Measurements from ENCODE around the gene RNF32. TPM values are rescaled to one million over a fixed set of nuclear protein-coding genes. Genes with fewer than 3 reads are reported as not detected.

Gene RNF32
- total and polyA plus RNA-seq, 2 of the 13 experiments (the other 11 are each of a cell fraction or from before 2014, with no cell fraction given): not detected

DNA sequence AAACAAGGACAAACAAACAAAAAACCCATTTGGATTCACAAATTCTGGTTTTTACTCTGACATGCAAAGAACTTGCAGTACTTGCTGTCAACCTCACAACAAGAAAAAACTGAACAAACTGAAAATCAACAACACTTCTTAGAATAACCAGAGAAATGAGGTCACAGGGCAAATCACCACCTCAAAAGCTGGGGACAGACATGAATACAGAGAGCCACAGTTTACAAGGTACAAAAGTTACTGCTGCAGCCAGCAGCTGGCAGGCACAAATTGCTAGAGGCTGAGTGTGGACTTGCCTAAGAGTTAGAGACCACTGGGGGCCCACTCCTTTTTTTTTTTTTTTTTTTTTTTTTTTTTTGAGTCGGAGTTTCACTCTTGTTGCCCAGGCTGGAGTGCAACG is 15.0 kb upstream of the RNF32 start (continued):
- no peak for TF ChIP-seq PBX2 (CRISPR knock-in tag; IDR thresholded peaks at IDR 0.05)
- no peak for TF ChIP-seq NCOA1 (CRISPR knock-in tag; IDR thresholded peaks at IDR 0.05)
- no peak for TF ChIP-seq ETS1 (CRISPR knock-in tag; IDR thresholded peaks at IDR 0.05)
- TF ChIP-seq ZNF256 (CRISPR knock-in tag; conservative IDR thresholded peaks at IDR 0.05): no peak
- TF ChIP-seq, protein P1, sequence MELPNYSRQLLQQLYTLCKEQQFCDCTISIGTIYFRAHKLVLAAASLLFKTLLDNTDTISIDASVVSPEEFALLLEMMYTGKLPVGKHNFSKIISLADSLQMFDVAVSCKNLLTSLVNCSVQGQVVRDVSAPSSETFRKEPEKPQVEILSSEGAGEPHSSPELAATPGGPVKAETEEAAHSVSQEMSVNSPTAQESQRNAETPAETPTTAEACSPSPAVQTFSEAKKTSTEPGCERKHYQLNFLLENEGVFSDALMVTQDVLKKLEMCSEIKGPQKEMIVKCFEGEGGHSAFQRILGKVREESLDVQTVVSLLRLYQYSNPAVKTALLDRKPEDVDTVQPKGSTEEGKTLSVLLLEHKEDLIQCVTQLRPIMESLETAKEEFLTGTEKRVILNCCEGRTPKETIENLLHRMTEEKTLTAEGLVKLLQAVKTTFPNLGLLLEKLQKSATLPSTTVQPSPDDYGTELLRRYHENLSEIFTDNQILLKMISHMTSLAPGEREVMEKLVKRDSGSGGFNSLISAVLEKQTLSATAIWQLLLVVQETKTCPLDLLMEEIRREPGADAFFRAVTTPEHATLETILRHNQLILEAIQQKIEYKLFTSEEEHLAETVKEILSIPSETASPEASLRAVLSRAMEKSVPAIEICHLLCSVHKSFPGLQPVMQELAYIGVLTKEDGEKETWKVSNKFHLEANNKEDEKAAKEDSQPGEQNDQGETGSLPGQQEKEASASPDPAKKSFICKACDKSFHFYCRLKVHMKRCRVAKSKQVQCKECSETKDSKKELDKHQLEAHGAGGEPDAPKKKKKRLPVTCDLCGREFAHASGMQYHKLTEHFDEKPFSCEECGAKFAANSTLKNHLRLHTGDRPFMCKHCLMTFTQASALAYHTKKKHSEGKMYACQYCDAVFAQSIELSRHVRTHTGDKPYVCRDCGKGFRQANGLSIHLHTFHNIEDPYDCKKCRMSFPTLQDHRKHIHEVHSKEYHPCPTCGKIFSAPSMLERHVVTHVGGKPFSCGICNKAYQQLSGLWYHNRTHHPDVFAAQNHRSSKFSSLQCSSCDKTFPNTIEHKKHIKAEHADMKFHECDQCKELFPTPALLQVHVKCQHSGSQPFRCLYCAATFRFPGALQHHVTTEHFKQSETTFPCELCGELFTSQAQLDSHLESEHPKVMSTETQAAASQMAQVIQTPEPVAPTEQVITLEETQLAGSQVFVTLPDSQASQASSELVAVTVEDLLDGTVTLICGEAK (IDR thresholded peaks at IDR 0.05): no peak
- TF ChIP-seq, protein P1 (CRISPR knock-in tag; IDR thresholded peaks at IDR 0.05): no peak
- no peak for TF ChIP-seq FOXC1 (CRISPR knock-in tag; IDR thresholded peaks at IDR 0.05; ENCODE audit: borderline replicate concordance)
- TF ChIP-seq FLYWCH1 (CRISPR knock-in tag; IDR thresholded peaks at IDR 0.05): no peak
- no peak for TF ChIP-seq PRMT3 (CRISPR knock-in tag; IDR thresholded peaks at IDR 0.05; ENCODE audit: borderline replicate concordance, low read depth)
- TF ChIP-seq RXRB (CRISPR knock-in tag; IDR thresholded peaks at IDR 0.05; ENCODE audit: borderline replicate concordance): peak; percentile 61; the same call in 1 of the 2 replicates
- peak; percentile 82 for TF ChIP-seq PPARG (CRISPR knock-in tag; conservative IDR thresholded peaks at IDR 0.05)
- no peak for TF ChIP-seq CREB1 (IDR thresholded peaks at IDR 0.05)
- 0 out of 2 replicates have a peak, but pooled peaks have one; percentile 20 for TF ChIP-seq CREB1 (CRISPR knock-in tag; IDR thresholded peaks at IDR 0.05)

All from HepG2 (cell line).